Heart left ventricle (tissue), 13 donors: ENCODE measurements around the gene CCDC32.

Experiments
- POLR2A ChIP-seq, 2 donors: fragments of 450-650 bp; IDR thresholded peaks; one replicate each; pipeline ENCODE4 v1.6.1; 2017; ENCODE audit warnings: antibody characterized with exemption in 2 of 2, mild to moderate bottlenecking in 2 of 2, moderate library complexity in 2 of 2
- TF ChIP-seq, protein P1 (sequence below), 12 donors: fragments of 200-600 bp; sonication (generic) in 4 of 12; IDR thresholded peaks; one replicate each; pipeline versions ENCODE4 v1.5.0 to v1.8.0; 2018 to 2022; ENCODE audit warnings: antibody characterized with exemption in 12 of 12, mild to moderate bottlenecking in 5 of 12
- donor health status: ischemic (EF 13 %, LVEDD 7.1; RV severe dilation, severe dysfunction).
- donor health status: DM: no; HTN: yes; CAD: no.
- donor health status: DM: no; HTN: no; CAD: no.
- donor health status: ischemic (EF 25% LVEDD 6.9; RV normal size, moderate dysfunction).
- donor health status: ischemic (EF 25% LVEDD 5.7; RV mildly dilated, moderate dysfunction).
- donor health status: ischemic (EF 35%, LVEDD 5.7; RV mildly dilated, moderate dysfunction).
- donor health status: nonischemic (EF 11% LVEDD 7.7; RV severe dilation, severe dysfunction).
- donor health status: DM: yes; HTN: yes; CAD: no.
- donor health status: PGD.
- donor health status: ischemic (EF 29% LVEDD 5.4; RV normal size, mild dysfunction).
- donor health status: nonischemic (EF 23%, LVEDD 6.1; RV moderate dilation, normal function).

DNA sequence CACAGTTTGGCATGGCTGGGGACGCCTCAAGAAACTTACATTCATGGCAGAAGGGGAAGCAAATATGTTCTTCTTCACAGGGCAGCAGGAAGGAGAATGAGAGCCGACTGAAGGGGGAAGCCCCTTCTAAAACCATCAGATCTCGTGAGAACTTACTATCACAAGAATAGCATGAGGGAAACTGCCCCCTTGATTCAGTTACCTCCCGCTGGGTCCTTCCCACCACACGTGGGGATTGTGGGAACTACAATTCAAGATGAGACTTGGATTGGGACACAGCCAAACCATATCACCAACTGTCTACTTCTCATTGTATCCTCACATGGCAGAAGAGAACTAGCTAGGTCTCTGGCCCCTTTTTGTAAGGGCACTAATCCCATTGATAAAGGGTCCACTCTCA, 30.5 kb downstream of the CCDC32 start:
- no peak for TF ChIP-seq POLR2A (IDR thresholded peaks at IDR 0.05)
- TF ChIP-seq, protein P1, sequence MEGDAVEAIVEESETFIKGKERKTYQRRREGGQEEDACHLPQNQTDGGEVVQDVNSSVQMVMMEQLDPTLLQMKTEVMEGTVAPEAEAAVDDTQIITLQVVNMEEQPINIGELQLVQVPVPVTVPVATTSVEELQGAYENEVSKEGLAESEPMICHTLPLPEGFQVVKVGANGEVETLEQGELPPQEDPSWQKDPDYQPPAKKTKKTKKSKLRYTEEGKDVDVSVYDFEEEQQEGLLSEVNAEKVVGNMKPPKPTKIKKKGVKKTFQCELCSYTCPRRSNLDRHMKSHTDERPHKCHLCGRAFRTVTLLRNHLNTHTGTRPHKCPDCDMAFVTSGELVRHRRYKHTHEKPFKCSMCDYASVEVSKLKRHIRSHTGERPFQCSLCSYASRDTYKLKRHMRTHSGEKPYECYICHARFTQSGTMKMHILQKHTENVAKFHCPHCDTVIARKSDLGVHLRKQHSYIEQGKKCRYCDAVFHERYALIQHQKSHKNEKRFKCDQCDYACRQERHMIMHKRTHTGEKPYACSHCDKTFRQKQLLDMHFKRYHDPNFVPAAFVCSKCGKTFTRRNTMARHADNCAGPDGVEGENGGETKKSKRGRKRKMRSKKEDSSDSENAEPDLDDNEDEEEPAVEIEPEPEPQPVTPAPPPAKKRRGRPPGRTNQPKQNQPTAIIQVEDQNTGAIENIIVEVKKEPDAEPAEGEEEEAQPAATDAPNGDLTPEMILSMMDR (IDR thresholded peaks at IDR 0.05): no peak
